ENCODE measurements around the gene TRAPPC3.

Gene TRAPPC3

DNA sequence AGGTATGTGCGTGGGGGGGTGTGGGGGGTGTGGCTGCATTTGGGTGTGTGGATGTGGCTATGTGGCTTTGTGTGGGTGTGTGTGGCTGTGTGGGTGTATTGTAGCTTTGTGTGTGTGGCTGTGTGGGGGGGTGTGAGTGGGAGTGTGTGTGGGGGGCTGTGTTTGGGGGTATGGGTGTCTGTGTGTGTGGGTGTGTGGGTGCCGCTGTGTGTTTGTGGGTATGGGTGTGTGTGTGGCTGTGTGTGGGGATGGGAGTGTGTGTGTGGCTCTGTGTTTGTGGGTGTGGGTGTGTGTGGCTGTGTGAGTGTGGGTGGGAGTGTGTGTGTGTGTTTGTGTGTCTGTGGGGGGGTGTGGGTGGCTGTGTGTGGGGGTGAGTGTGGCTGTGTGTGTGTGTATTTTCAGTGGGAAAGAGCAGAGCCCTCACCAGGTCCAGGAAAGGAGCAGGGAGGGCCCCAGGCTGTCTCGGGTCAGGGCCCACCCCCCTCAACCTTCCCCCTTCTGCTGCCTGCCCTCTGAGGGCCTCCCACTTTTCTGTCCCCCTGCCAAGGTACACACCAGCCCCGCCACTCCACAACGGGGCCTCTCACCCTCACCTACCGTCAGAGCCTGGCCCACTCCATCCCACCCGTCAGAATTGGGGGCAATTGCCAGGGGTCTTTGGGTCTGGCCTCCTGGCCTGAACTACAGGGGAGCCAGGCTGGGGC lies 22.3 kb downstream of the TRAPPC3 start:
- Histone ChIP-seq H3K79me2 (ENCODE audit: low read length) (no peaks in the 10 kb centered on the region), H3K4me3 (ENCODE audit: low read length) (no peak overlapping the region), H3K36me3 (replicated peaks; ENCODE audit: low read depth, low read length) (no peaks in the 10 kb centered on the region), H3K4me1 (ENCODE audit: low read length) (peaks cover 21% of the 10 kb centered on the region), H3K9me3 (ENCODE audit: insufficient read depth, low read length) (no peaks in the 10 kb centered on the region), H3K27me3 (ENCODE audit: low read depth, low read length) (no peaks in the 10 kb centered on the region), H3K9ac (ENCODE audit: low read length) (no peak overlapping the region), H4K20me1 (ENCODE audit: insufficient read depth, low read length) (no peaks in the 10 kb centered on the region), H3K4me2 (ENCODE audit: low read length) (no peak overlapping the region), H3K27ac (ENCODE audit: low read length) (no peak overlapping the region), H2AFZ (ENCODE audit: low read depth, low read length) (no peak overlapping the region)
- TF ChIP-seq EZH2phosphoT487 (IDR thresholded peaks at IDR 0.05; ENCODE audit: low read depth): no peak
- TF ChIP-seq, protein P1, sequence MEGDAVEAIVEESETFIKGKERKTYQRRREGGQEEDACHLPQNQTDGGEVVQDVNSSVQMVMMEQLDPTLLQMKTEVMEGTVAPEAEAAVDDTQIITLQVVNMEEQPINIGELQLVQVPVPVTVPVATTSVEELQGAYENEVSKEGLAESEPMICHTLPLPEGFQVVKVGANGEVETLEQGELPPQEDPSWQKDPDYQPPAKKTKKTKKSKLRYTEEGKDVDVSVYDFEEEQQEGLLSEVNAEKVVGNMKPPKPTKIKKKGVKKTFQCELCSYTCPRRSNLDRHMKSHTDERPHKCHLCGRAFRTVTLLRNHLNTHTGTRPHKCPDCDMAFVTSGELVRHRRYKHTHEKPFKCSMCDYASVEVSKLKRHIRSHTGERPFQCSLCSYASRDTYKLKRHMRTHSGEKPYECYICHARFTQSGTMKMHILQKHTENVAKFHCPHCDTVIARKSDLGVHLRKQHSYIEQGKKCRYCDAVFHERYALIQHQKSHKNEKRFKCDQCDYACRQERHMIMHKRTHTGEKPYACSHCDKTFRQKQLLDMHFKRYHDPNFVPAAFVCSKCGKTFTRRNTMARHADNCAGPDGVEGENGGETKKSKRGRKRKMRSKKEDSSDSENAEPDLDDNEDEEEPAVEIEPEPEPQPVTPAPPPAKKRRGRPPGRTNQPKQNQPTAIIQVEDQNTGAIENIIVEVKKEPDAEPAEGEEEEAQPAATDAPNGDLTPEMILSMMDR (IDR thresholded peaks at IDR 0.05; ENCODE audit: low read depth, low read length): no peak

DNA sequence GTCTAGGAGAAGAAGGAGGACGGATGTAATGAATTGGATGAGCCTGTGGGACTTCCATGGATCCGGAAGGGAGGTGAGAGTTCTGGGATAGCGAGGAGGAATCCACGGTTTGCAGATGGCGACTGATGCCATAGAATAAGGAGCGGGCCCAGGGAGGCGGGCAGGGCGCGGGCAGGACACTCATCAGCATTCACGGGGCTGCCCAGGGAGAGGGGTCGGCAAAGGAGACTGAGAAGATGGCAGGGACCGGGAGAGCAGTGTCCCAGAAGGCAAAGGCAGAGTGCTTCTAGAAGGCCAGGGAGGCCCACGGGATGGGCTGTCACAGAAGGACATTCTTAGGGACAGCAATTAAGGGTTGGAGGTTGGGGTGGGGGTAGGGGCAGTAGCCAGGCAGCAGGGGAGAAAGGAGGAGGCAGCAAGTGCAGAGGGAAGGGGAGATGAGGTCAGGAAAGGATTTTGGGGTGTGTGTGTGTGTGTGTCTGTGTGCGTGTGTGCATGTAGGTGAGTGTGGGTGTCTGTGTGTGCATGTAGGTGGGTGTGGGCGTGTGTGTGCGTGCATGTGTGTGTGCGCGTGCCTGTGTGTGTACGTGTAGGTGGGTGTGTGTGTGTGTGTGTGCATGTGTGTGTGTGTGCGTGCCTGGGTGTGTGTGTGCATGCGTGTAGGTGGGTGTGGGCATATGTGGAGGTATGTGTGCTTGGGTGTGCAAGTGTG lies 23.1 kb downstream of the TRAPPC3 start:
- no peak overlapping the region for H3K27ac ChIP-seq (ENCODE audit: low read length)
- no peak overlapping the region for H3K4me3 ChIP-seq (ENCODE audit: low read length)
- TF ChIP-seq EZH2phosphoT487 (IDR thresholded peaks at IDR 0.05; ENCODE audit: low read depth): no peak
- H3K36me3 ChIP-seq (replicated peaks; ENCODE audit: low read depth, low read length): no peaks in the 10 kb centered on the region
- no peaks in the 10 kb centered on the region for H3K27me3 ChIP-seq (ENCODE audit: low read depth, low read length)
- no peak overlapping the region for H2AFZ ChIP-seq (ENCODE audit: low read depth, low read length)
- H3K4me2 ChIP-seq (ENCODE audit: low read length): no peak overlapping the region
- no peak overlapping the region for H3K9ac ChIP-seq (ENCODE audit: low read length)
- no peaks in the 10 kb centered on the region for H3K9me3 ChIP-seq (ENCODE audit: insufficient read depth, low read length)
- peaks cover 21% of the 10 kb centered on the region for H3K4me1 ChIP-seq (ENCODE audit: low read length)
- H3K79me2 ChIP-seq (ENCODE audit: low read length): no peaks in the 10 kb centered on the region
- H4K20me1 ChIP-seq (ENCODE audit: insufficient read depth, low read length): no peaks in the 10 kb centered on the region

DNA sequence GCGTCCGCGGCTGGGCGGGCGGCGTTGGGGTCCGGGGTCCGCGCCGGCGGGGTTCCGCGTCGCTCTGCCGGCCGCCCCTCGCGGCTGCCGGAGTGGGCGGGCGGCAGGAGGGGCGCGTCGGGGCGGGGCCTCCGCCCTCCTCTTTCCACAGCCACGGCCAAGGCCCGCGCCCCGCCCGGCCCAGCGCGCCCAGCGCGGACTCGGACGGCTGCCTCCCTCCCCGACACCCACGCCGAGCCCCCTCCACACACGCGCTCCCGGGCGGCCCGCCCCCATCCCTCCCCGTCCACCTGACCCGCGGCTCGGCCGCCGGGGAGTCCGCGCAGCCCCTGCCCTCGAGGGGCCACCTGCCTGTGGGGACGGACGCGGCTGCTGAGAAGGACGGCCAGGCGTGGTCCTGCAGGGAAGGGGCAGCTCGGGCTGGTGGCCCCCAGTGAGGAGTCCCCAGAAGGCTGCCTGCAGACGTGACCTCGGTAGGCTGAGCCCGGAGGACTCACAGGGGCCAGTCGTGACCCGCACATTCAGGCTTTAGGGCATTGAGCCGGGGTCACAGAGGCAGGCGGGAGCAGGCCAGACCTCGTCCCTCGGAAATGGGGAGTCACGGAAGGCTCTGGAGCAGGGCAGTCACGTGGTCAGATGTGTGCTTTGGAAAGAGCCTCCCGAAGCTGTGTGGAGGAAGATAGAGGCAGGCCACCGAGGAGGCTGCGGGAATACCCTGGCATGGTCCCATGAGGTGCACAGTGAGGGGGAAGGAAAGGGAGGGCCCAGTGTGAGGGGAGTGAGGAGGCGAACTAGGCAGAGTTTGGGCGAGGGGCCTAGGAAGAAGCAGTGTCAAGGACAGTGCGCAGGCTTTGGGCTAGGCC lies 23.9 kb downstream of the TRAPPC3 start, which contains the start of gene COL8A2:
Gene COL8A2, minus strand, starts transcription at position 94 of the 863 bp plus-strand sequence. CDS start 24,980 bp downstream, outside the sequence.
- H3K4me1 ChIP-seq (ENCODE audit: low read length): peaks cover 21% of the 10 kb centered on the region
- H2AFZ ChIP-seq (ENCODE audit: low read depth, low read length): no peak within 1 kb of the TSS
- H3K9me3 ChIP-seq (ENCODE audit: insufficient read depth, low read length): no peaks in the 10 kb centered on the region
- no peaks in the 10 kb centered on the region for H4K20me1 ChIP-seq (ENCODE audit: insufficient read depth, low read length)
- H3K27me3 ChIP-seq (ENCODE audit: low read depth, low read length): no peaks in the 10 kb centered on the region
- H3K27ac ChIP-seq (ENCODE audit: low read length): no peak within 1 kb of the TSS
- no peak within 1 kb of the TSS for H3K4me2 ChIP-seq (ENCODE audit: low read length)
- H3K79me2 ChIP-seq (ENCODE audit: low read length): no peaks in the 10 kb centered on the region
- H3K36me3 ChIP-seq (replicated peaks; ENCODE audit: low read depth, low read length): no peaks in the 10 kb centered on the region
- no peak within 1 kb of the TSS for H3K4me3 ChIP-seq (ENCODE audit: low read length)
- H3K9ac ChIP-seq (ENCODE audit: low read length): no peak within 1 kb of the TSS
- TF ChIP-seq, protein P1 (IDR thresholded peaks at IDR 0.05; ENCODE audit: low read depth, low read length): no peak
- no peak for TF ChIP-seq EZH2phosphoT487 (IDR thresholded peaks at IDR 0.05; ENCODE audit: low read depth)

DNA sequence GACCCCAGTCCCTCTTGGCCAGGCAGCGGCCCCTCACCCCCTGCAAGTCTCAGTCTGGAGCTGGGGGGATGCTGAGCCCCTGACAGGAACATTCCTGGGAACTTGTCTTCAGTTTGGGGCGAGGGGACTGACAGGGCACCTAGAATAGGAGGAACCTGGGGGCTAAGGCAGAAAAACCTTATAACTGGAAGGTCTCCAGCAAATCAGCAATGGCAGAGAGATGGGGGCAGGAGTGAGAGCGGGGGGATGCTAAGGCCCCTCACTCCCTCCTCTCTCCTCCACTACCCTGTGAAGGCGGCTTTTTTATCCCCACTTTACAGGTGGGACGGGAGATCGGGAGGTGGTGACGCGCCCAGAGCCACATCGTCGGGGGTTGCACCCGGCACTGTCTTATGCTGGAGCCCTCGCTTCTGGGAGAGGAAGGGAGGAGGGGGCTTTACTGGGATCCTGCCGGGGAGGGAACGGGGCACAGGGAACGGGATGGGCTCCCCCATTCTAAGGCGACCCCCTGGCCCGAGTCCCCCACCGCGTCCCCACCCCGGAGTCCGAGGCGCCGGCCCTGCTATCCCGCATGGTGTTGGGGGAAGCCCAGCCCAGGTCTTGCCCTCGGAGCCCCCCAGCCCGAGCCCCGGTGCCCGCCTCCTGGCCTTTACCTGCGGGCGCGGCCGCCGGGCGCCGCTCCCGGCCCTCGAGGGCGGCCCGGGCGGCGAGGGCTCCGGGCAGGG lies 24.7 kb downstream of the TRAPPC3 start:
- H3K27ac ChIP-seq (ENCODE audit: low read length): no peak overlapping the region
- H3K4me1 ChIP-seq (ENCODE audit: low read length): peaks cover 21% of the 10 kb centered on the region
- no peak overlapping the region for H3K9ac ChIP-seq (ENCODE audit: low read length)
- H3K79me2 ChIP-seq (ENCODE audit: low read length): no peaks in the 10 kb centered on the region
- H3K4me2 ChIP-seq (ENCODE audit: low read length): no peak overlapping the region
- no peaks in the 10 kb centered on the region for H3K36me3 ChIP-seq (replicated peaks; ENCODE audit: low read depth, low read length)
- H2AFZ ChIP-seq (ENCODE audit: low read depth, low read length): no peak overlapping the region
- H3K4me3 ChIP-seq (ENCODE audit: low read length): no peak overlapping the region
- H3K9me3 ChIP-seq (ENCODE audit: insufficient read depth, low read length): no peaks in the 10 kb centered on the region
- no peaks in the 10 kb centered on the region for H4K20me1 ChIP-seq (ENCODE audit: insufficient read depth, low read length)
- TF ChIP-seq, protein P1 (IDR thresholded peaks at IDR 0.05; ENCODE audit: low read depth, low read length): no peak
- H3K27me3 ChIP-seq (ENCODE audit: low read depth, low read length): no peaks in the 10 kb centered on the region

Data from OCI-LY3 (cell line).